Neutrophil (primary cell): ENCODE results near the gene S100A1.

Source experiments
- H3K27ac ChIP-seq: fragments of 200-600 bp; sonication (generic); 2 replicates; pipeline ENCODE4 v1.5.1; 2016; ENCODE audit warnings: mild to moderate bottlenecking, moderate library complexity
- H3K27me3 ChIP-seq: fragments of 200-600 bp; sonication (generic); 2 replicates; pipeline ENCODE4 v1.6.0; 2016; ENCODE audit warnings: mild to moderate bottlenecking
- H3K36me3 ChIP-seq: fragments of 200-600 bp; sonication (generic); 2 replicates; pipeline ENCODE4 v1.5.1; 2017
- H3K4me1 ChIP-seq, 2 experiments: fragments of 200-600 bp in 1 of 2; sonication (generic) in 1 of 2; 1 replicate in 1 of 2; 2 replicates in 1 of 2; pipeline versions ENCODE4 v1.5.1 to v1.6.1; 2013 to 2016; ENCODE audit warnings: low read depth in 1 of 2, low read length in 1 of 2, mild to moderate bottlenecking in 1 of 2, moderate library complexity in 1 of 2; ENCODE audit not compliant: control insufficient read depth in 1 of 2, insufficient read depth in 1 of 2
- H3K4me3 ChIP-seq, 2 experiments: fragments of 200-600 bp in 1 of 2; sonication (generic) in 1 of 2; 1 replicate in 1 of 2; 2 replicates in 1 of 2; pipeline ENCODE4 v1.5.1; 2013 to 2016; ENCODE audit warnings: low read depth in 1 of 2, low read length in 1 of 2, mild to moderate bottlenecking in 1 of 2, moderate library complexity in 1 of 2
- H3K9me3 ChIP-seq: fragments of 200-600 bp; sonication (generic); 2 replicates; pipeline ENCODE4 v1.5.1; 2016
- CTCF ChIP-seq: fragments of 200-600 bp; sonication (generic); IDR thresholded peaks from 2 replicates; pipeline ENCODE4 v1.5.1; 2016; ENCODE audit warnings: antibody characterized with exemption

The S100A1 gene

GRCh38 chr1:153597206-153597605, 31.0 kb upstream of the S100A1 start:
- TF ChIP-seq CTCF, result no peak
- Histone ChIP-seq H3K27ac (no peak overlapping the region), H3K36me3 (no peaks in the 10 kb centered on the region), H3K4me1 (peaks cover 2 to 12% of the 10 kb centered on the region in 2 experiments), H3K4me3 (no peak overlapping the region), H3K27me3 (peaks cover 27% of the 10 kb centered on the region), H3K9me3 (no peaks in the 10 kb centered on the region)

- no peaks in the 10 kb centered on the region for H3K9me3 ChIP-seq
- peaks cover 2 to 12% of the 10 kb centered on the region in 2 experiments for H3K4me1 ChIP-seq
- peaks cover 41% of the 10 kb centered on the region for H3K27me3 ChIP-seq
- no peak for TF ChIP-seq CTCF
- no peak overlapping the region for H3K4me3 ChIP-seq
- no peaks in the 10 kb centered on the region for H3K36me3 ChIP-seq
- H3K27ac ChIP-seq, result no peak overlapping the region
Measured at GRCh38 chr1:153598309-153599172, 29.7 kb upstream of the S100A1 start.

- H3K27ac ChIP-seq, result no peak overlapping the region
- H3K9me3 ChIP-seq, result no peaks in the 10 kb centered on the region
- peaks cover 2 to 12% of the 10 kb centered on the region in 2 experiments for H3K4me1 ChIP-seq
- peaks cover 54% of the 10 kb centered on the region for H3K27me3 ChIP-seq
- TF ChIP-seq CTCF, result no peak
- no peak overlapping the region for H3K4me3 ChIP-seq
- no peaks in the 10 kb centered on the region for H3K36me3 ChIP-seq
Measured at GRCh38 chr1:153599847-153600246, 28.4 kb upstream of the S100A1 start.

- no peak for TF ChIP-seq CTCF
- no peaks in the 10 kb centered on the region for H3K36me3 ChIP-seq
- no peak overlapping the region for H3K4me3 ChIP-seq
- H3K27me3 ChIP-seq, result peaks cover 71% of the 10 kb centered on the region
- no peak overlapping the region for H3K27ac ChIP-seq
- no peaks in the 10 kb centered on the region for H3K9me3 ChIP-seq
- H3K4me1 ChIP-seq, result peaks cover 2 to 12% of the 10 kb centered on the region in 2 experiments
Measured at GRCh38 chr1:153602749-153603148, 25.5 kb upstream of the S100A1 start.

- Histone ChIP-seq H3K4me3 (no peak overlapping the region), H3K27me3 (peaks cover 65% of the 10 kb centered on the region), H3K4me1 (peaks cover 2 to 8% of the 10 kb centered on the region in 2 experiments), H3K27ac (no peak overlapping the region), H3K9me3 (no peaks in the 10 kb centered on the region), H3K36me3 (no peaks in the 10 kb centered on the region)
- TF ChIP-seq CTCF, result no peak
Measured at GRCh38 chr1:153606194-153606593, 22.0 kb upstream of the S100A1 start.
